HCT116 (cell line): ENCODE results near the gene PLCB2. TPM values are rescaled to one million over a fixed set of nuclear protein-coding genes. Genes with fewer than 3 reads are reported as not detected.

Source experiments
- ATAC-seq: fragments of 200-7000 bp; cut with Tn5 transposase; 2 replicates; pipeline ENCODE4 v1.9.1; 2020; ENCODE audit warnings: mild to moderate bottlenecking, moderate library complexity
- BruUV-seq: library from RNA; stranded (reverse); fragments of 400-500 nt; replicated peaks from 2 replicates; lab custom pipeline; 2021; lab: Mats Ljungman, UMichigan
- CTCF ChIA-PET: fragments of 300-600 bp; sonication (Branson Sonifier 250); formaldehyde crosslinking; loops from one replicate; lab custom pipeline; 2021; ENCODE audit warnings: antibody characterized with exemption; lab: Charles Lee
- POLR2A ChIA-PET: fragments of 300-600, 350-600 bp; sonication (Branson Sonifier 250); formaldehyde crosslinking; loops from one replicate; lab custom pipeline; 2021; ENCODE audit warnings: antibody characterized with exemption; lab: Charles Lee
- RAD21 ChIA-PET, 2 experiments: fragments of 300-600 bp; sonication (Branson Sonifier 250); formaldehyde crosslinking; loops; one replicate each; lab custom pipeline; 2023; ENCODE audit warnings: low total read pairs in 2 of 2; ENCODE audit not compliant: uncharacterized antibody in 2 of 2, unreplicated experiment in 2 of 2, low non-redundant PET in 1 of 2; lab: Charles Lee
- DNase-seq: peaks from one replicate; pipeline ENCODE4 v3.0.0-alpha.2; 2010; ENCODE audit warnings: low read depth, low spot score
- H2AFZ ChIP-seq: fragments of 200-600 bp; shearing (Covaris generic), sonication (generic); 2 replicates; pipeline ENCODE4 v1.6.1; 2017; ENCODE audit warnings: low read depth, mixed run types, mixed read lengths, antibody characterized with exemption, low read length; ENCODE audit not compliant: poor library complexity, severe bottlenecking
- H3K27ac ChIP-seq: 2 replicates; pipeline ENCODE4 v1.5.1; 2012; ENCODE audit warnings: low read depth, low read length
- H3K27me3 ChIP-seq: fragments of 200-600 bp; sonication (generic); 2 replicates; pipeline ENCODE4 v1.6.1; 2016; ENCODE audit warnings: mixed run types, low read length, mixed read lengths; ENCODE audit not compliant: insufficient read depth
- H3K36me3 ChIP-seq, 2 experiments: fragments of 200-500 bp in 1 of 2; fragments of 200-600 bp in 1 of 2; sonication (Bioruptor generic) in 1 of 2; sonication (generic) in 1 of 2; 2 replicates each; pipeline versions ENCODE4 v1.5.1 to v1.6.1; 2014 to 2016; ENCODE audit warnings: low read length in 2 of 2, inconsistent platforms in 1 of 2, mixed read lengths in 1 of 2, mixed run types in 1 of 2; ENCODE audit not compliant: insufficient read depth in 2 of 2, control insufficient read depth in 1 of 2
- H3K4me1 ChIP-seq, 2 experiments: fragments of 200-600 bp in 1 of 2; sonication (generic) in 1 of 2; 2 replicates each; pipeline versions ENCODE4 v1.5.1 to v1.6.1; 2012 to 2017; ENCODE audit warnings: low read length in 2 of 2, inconsistent platforms in 1 of 2, mild to moderate bottlenecking in 1 of 2, mixed read lengths in 1 of 2, mixed run types in 1 of 2, moderate library complexity in 1 of 2; ENCODE audit not compliant: insufficient read depth in 2 of 2, control insufficient read depth in 1 of 2
- H3K4me2 ChIP-seq: fragments of 200-600 bp; sonication (generic); 2 replicates; pipeline ENCODE4 v1.6.1; 2017; ENCODE audit warnings: mixed run types, low read length, mixed read lengths
- H3K4me3 ChIP-seq, 2 experiments: fragments of 200-600 bp in 1 of 2; sonication (generic) in 1 of 2; replicated peaks in 1 of 2; 2 replicates each; pipeline ENCODE4 v1.5.1; 2011 to 2016; ENCODE audit warnings: low read length in 2 of 2, control low read depth in 1 of 2, low read depth in 1 of 2, mild to moderate bottlenecking in 1 of 2, mixed read lengths in 1 of 2, mixed run types in 1 of 2
- H3K79me2 ChIP-seq: fragments of 200-600 bp; sonication (generic); 2 replicates; pipeline ENCODE4 v1.6.1; 2017; ENCODE audit warnings: mild to moderate bottlenecking, mixed run types, low read length, moderate library complexity, mixed read lengths; ENCODE audit not compliant: insufficient read depth
- H3K9ac ChIP-seq: fragments of 200-600 bp; sonication (generic); 2 replicates; pipeline ENCODE4 v1.6.1; 2016; ENCODE audit warnings: low read length, mixed read lengths
- H3K9me2 ChIP-seq: fragments of 200-600 bp; sonication (generic), shearing (Covaris generic); 2 replicates; pipeline ENCODE4 v1.6.1; 2017; ENCODE audit warnings: mixed run types, mild to moderate bottlenecking, moderate library complexity; ENCODE audit not compliant: insufficient read depth
- H3K9me3 ChIP-seq, 2 experiments: fragments of 200-500 bp in 1 of 2; fragments of 200-600 bp in 1 of 2; sonication (Bioruptor generic) in 1 of 2; sonication (generic) in 1 of 2; 2 replicates each; pipeline ENCODE4 v1.6.1; 2014 to 2017; ENCODE audit warnings: low read length in 2 of 2, mixed read lengths in 2 of 2, inconsistent platforms in 1 of 2, low read depth in 1 of 2, mild to moderate bottlenecking in 1 of 2, mixed run types in 1 of 2, moderate library complexity in 1 of 2; ENCODE audit not compliant: control insufficient read depth in 1 of 2, insufficient read depth in 1 of 2
- H4K20me1 ChIP-seq: fragments of 200-600 bp; sonication (generic), shearing (Covaris generic); 2 replicates; pipeline ENCODE4 v1.6.1; 2017; ENCODE audit warnings: mixed run types, mild to moderate bottlenecking, moderate library complexity; ENCODE audit not compliant: insufficient read depth
- ATF3 ChIP-seq: IDR thresholded peaks from 2 replicates; pipeline ENCODE4 v1.6.1; 2012
- CBX3 ChIP-seq: IDR thresholded peaks from 2 replicates; pipeline ENCODE4 v1.6.1; 2012; ENCODE audit warnings: low read depth
- CEBPB ChIP-seq: IDR thresholded peaks from 2 replicates; pipeline ENCODE4 v1.6.1; 2012; ENCODE audit warnings: low read depth
- ELF1 ChIP-seq: IDR thresholded peaks from 2 replicates; pipeline ENCODE4 v1.6.1; 2012; ENCODE audit warnings: low read depth, borderline replicate concordance
- EZH2 ChIP-seq: fragments of 200-600 bp; sonication (generic); IDR thresholded peaks from 2 replicates; pipeline ENCODE4 v1.6.1; 2017; ENCODE audit warnings: antibody characterized with exemption, mixed run types
- FOSL1 ChIP-seq: IDR thresholded peaks from 2 replicates; pipeline ENCODE4 v1.6.1; 2012; ENCODE audit warnings: low read depth
- JUND ChIP-seq: IDR thresholded peaks from 2 replicates; pipeline ENCODE4 v1.6.1; 2012
- POLR2AphosphoS5 ChIP-seq: IDR thresholded peaks from 2 replicates; pipeline ENCODE4 v1.6.1; 2011; ENCODE audit warnings: mild to moderate bottlenecking, low read depth, low read length, moderate library complexity
- SIN3A ChIP-seq: IDR thresholded peaks from 2 replicates; pipeline ENCODE4 v1.6.1; 2012; ENCODE audit warnings: low read depth
- SP1 ChIP-seq: IDR thresholded peaks from 2 replicates; pipeline ENCODE4 v1.6.1; 2012; ENCODE audit warnings: low read depth
- ZBTB33 ChIP-seq: IDR thresholded peaks from 2 replicates; pipeline ENCODE4 v1.6.1; 2011; ENCODE audit warnings: mild to moderate bottlenecking, low read length, moderate library complexity; ENCODE audit not compliant: insufficient replicate concordance; ENCODE audit errors: extremely low read depth
- ZFX ChIP-seq: fragments of 450-650 bp; IDR thresholded peaks from 2 replicates; pipeline ENCODE4 v1.6.1; 2017
- ZNF274 ChIP-seq: fragments of 200-500 bp; sonication (Bioruptor generic); IDR thresholded peaks from 2 replicates; pipeline ENCODE4 v1.6.1; 2014; ENCODE audit warnings: mild to moderate bottlenecking, low read depth, low read length, inconsistent platforms
- intact Hi-C: fragments of 100-400 bp; cut with micrococcal nuclease; formaldehyde crosslinking; loops from 2 replicates; pipeline ENCODE4 v1.10.0; 2022
- total RNA-seq: library from RNA; stranded (reverse); gene quantifications from one replicate; pipeline ENCODE4 v1.2.1, GENCODE V29; 2021; ENCODE audit not compliant: unreplicated experiment
- TF ChIP-seq, protein P1 (sequence below): IDR thresholded peaks from 2 replicates; pipeline ENCODE4 v1.6.1; 2012

Gene PLCB2
- total RNA-seq, 1 experiment from 2014 or later: 2.8 TPM

- peak; percentile 60; the same call in 1 of the 2 replicates for TF ChIP-seq SIN3A
- TF ChIP-seq CEBPB: no peak
- TF ChIP-seq FOSL1: no peak
- no peak for TF ChIP-seq JUND
These were observed 15.7 kb upstream of the PLCB2 start, which contains the start of gene INAFM2 (continued) for GRCh38 chr15:40323239-40323952.

GRCh38 chr15:40322531-40323238 is 14.9 kb upstream of the PLCB2 start:
- CTCF ChIA-PET: interaction anchor here (0.6 to 5.3 kb wide), 9 partner anchors 12 to 107 kb away, joined by 3 to 44 read pairs (median 5); partner anchors contain the start of genes CCDC9B and PLCB2
- peak overlapping the region; percentile 26 to 54 for H3K4me3 ChIP-seq
- H3K36me3 ChIP-seq: no peaks in the 10 kb centered on the region
- H3K9ac ChIP-seq: no peak overlapping the region
- TF ChIP-seq ZFX (no peak), ATF3 (no peak), CBX3 (no peak), SIN3A (no peak), ZBTB33 (no peak), POLR2AphosphoS5 (no peak), EZH2 (no peak), FOSL1 (no peak), ELF1 (no peak), SP1 (no peak), ZNF274 (no peak)
- TF ChIP-seq, protein P1, sequence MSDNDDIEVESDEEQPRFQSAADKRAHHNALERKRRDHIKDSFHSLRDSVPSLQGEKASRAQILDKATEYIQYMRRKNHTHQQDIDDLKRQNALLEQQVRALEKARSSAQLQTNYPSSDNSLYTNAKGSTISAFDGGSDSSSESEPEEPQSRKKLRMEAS: no peak
- TF ChIP-seq, all 23 proteins: peak for 0
- H3K4me2 ChIP-seq: peak overlapping the region; percentile 72
- H3K27me3 ChIP-seq: no peaks in the 10 kb centered on the region
- POLR2A ChIA-PET: interaction anchor here (1.5 kb wide), 1 partner anchor 17 kb away, joined by 11 read pairs; the partner anchor contains the start of gene CCDC9B
- no peak for ATAC-seq
- no TSS peak for BruUV-seq
- H3K4me1 ChIP-seq: peaks cover 4 to 18% of the 10 kb centered on the region in 2 experiments; a peak in 3 of 4 replicates
- H3K27ac ChIP-seq: peak overlapping the region; percentile 39; the same call in 1 of the 2 replicates
- no peaks in the 10 kb centered on the region for H3K9me3 ChIP-seq
- no peaks in the 10 kb centered on the region for H4K20me1 ChIP-seq
- H3K79me2 ChIP-seq: no peaks in the 10 kb centered on the region
- RAD21 ChIA-PET: interaction anchor here in 1 of 2 experiments (1.0 to 1.4 kb wide), 2 partner anchors 16 to 45 kb away, joined by 3 read pairs; no protein-coding TSS in a partner anchor
- no peaks in the 10 kb centered on the region for H3K9me2 ChIP-seq
- DNase-seq: no peak
- H2AFZ ChIP-seq: no peak overlapping the region
- intact Hi-C loops: no loop called here
